OCI-LY3 (cell line): ENCODE data around the gene TYRO3.

Experiments used
- CTCF ChIP-seq: fragments of 200-600, 300-600 bp; sonication (generic); IDR thresholded peaks from 2 replicates; pipeline ENCODE4 v1.5.1; 2014; ENCODE audit warnings: antibody characterized with exemption, low read length, low read depth
- EZH2phosphoT487 ChIP-seq: fragments of 200-600 bp; shearing (Covaris generic); IDR thresholded peaks from 2 replicates; pipeline ENCODE4 v1.6.1; 2018; ENCODE audit warnings: antibody characterized with exemption, mixed run types, low read depth

DNA sequence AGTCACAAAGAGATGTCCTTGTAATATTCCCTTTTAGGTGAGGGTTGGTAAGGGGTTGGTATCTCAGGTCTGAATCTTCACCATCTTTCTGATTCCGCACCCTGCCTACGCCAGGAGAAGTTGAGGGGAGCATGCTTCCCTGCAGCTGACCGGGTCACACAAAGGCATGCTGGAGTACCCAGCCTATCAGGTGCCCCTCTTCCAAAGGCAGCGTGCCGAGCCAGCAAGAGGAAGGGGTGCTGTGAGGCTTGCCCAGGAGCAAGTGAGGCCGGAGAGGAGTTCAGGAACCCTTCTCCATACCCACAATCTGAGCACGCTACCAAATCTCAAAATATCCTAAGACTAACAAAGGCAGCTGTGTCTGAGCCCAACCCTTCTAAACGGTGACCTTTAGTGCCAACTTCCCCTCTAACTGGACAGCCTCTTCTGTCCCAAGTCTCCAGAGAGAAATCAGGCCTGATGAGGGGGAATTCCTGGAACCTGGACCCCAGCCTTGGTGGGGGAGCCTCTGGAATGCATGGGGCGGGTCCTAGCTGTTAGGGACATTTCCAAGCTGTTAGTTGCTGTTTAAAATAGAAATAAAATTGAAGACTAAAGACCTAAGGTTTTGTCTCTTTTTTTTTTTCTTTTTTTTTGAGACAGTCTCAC is 19.8 kb downstream of the TYRO3 start:
- TF ChIP-seq CTCF (no peak), EZH2phosphoT487 (no peak)
